SH-SY5Y (cell line): ENCODE data around the gene TIAM2.

Source experiments
- GATA2 ChIP-seq: IDR thresholded peaks from 2 replicates; pipeline ENCODE4 v1.6.1; 2011; ENCODE audit warnings: mild to moderate bottlenecking, low read depth, low read length
- GATA3 ChIP-seq: IDR thresholded peaks from 2 replicates; pipeline ENCODE4 v1.6.1; 2011; ENCODE audit warnings: low read depth, mild to moderate bottlenecking, low read length, moderate library complexity

GRCh38 chr6:155183095-155183494 lies 188.0 kb downstream of the TIAM2 start:
- TF ChIP-seq GATA2, result no peak
- TF ChIP-seq GATA3, result no peak
